Amniotic stem cell (primary cell): ENCODE data around the gene PPP2R5C.
A peak's percentile ranks its signal among the peaks of the same experiment; 100 is the strongest.

ENCODE experiments used
- DNase-seq: peaks from one replicate; lab custom pipeline; 2025; lab: John Stamatoyannopoulos, UW

PPP2R5C gene

GRCh38 chr14:101755591-101756324, 5.8 kb upstream of the PPP2R5C start:
- DNase-seq, result no peak

GRCh38 chr14:101757064-101757838, 4.3 kb upstream of the PPP2R5C start:
- DNase-seq, result no peak

GRCh38 chr14:101757839-101758211, 3.7 kb upstream of the PPP2R5C start:
- DNase-seq, result no peak

GRCh38 chr14:101758913-101759593, 2.5 kb upstream of the PPP2R5C start:
- DNase-seq, result no peak

GRCh38 chr14:101760138-101761011, 1.1 kb upstream of the PPP2R5C start:
- peak; percentile 99 for DNase-seq

- DNase-seq, result peak; percentile 2
Observed at GRCh38 chr14:101761881-101762529, 496 bp downstream of the PPP2R5C start.

- no peak for DNase-seq
Observed at GRCh38 chr14:101762530-101763101, 1.1 kb downstream of the PPP2R5C start.

- DNase-seq, result no peak
Observed at GRCh38 chr14:101763941-101764709, 2.6 kb downstream of the PPP2R5C start.

GRCh38 chr14:101767618-101768362, 6.3 kb downstream of the PPP2R5C start:
- DNase-seq, result no peak

- DNase-seq, result no peak
Observed at GRCh38 chr14:101770183-101770582, 8.7 kb downstream of the PPP2R5C start.

GRCh38 chr14:101772770-101773169, 11.3 kb downstream of the PPP2R5C start:
- DNase-seq, result no peak

GRCh38 chr14:101773378-101773777, 11.9 kb downstream of the PPP2R5C start:
- DNase-seq, result no peak

- no peak for DNase-seq
Observed at GRCh38 chr14:101774006-101774795, 12.7 kb downstream of the PPP2R5C start.

- no peak for DNase-seq
Observed at GRCh38 chr14:101774814-101775213, 13.3 kb downstream of the PPP2R5C start.

- no peak for DNase-seq
Observed at GRCh38 chr14:101775826-101776225, 14.3 kb downstream of the PPP2R5C start.

- no peak for DNase-seq
Observed at GRCh38 chr14:101776344-101776743, 14.8 kb downstream of the PPP2R5C start.

GRCh38 chr14:101780390-101780789, 18.9 kb downstream of the PPP2R5C start:
- DNase-seq, result no peak

- no peak for DNase-seq
Observed at GRCh38 chr14:101780887-101781239, 19.4 kb downstream of the PPP2R5C start.
